Right forelimb (tissue), 1 donor: ENCODE results near the gene PTPRZ1.

Experiments
- DNase-seq: peaks from one replicate; pipeline ENCODE4 v3.0.0-alpha.2; 2018

The PTPRZ1 gene

GRCh38 chr7:121901026-121901425 lies 28.1 kb downstream of the PTPRZ1 start:
- DNase-seq: no peak

GRCh38 chr7:121904120-121904519 lies 31.2 kb downstream of the PTPRZ1 start:
- DNase-seq: no peak

GRCh38 chr7:121908042-121908441 lies 35.1 kb downstream of the PTPRZ1 start:
- no peak for DNase-seq

- no peak for DNase-seq
These were observed 36.9 kb downstream of the PTPRZ1 start for GRCh38 chr7:121909716-121910345.

- no peak for DNase-seq
These were observed 41.1 kb downstream of the PTPRZ1 start for GRCh38 chr7:121913947-121914675.

GRCh38 chr7:121914676-121915279 lies 41.8 kb downstream of the PTPRZ1 start:
- DNase-seq: no peak

- DNase-seq: no peak
These were observed 43.2 kb downstream of the PTPRZ1 start for GRCh38 chr7:121916211-121916610.

GRCh38 chr7:121919986-121920385 lies 47.0 kb downstream of the PTPRZ1 start:
- no peak for DNase-seq

- DNase-seq: no peak
These were observed 51.6 kb downstream of the PTPRZ1 start for GRCh38 chr7:121924269-121925186.

GRCh38 chr7:121931149-121931902 lies 58.4 kb downstream of the PTPRZ1 start:
- DNase-seq: no peak

- no peak for DNase-seq
These were observed 59.8 kb downstream of the PTPRZ1 start for GRCh38 chr7:121932768-121933167.

- DNase-seq: no peak
These were observed 64.1 kb downstream of the PTPRZ1 start for GRCh38 chr7:121936951-121937623.

GRCh38 chr7:121938429-121938996 lies 65.6 kb downstream of the PTPRZ1 start:
- no peak for DNase-seq

GRCh38 chr7:121940918-121941317 lies 68.0 kb downstream of the PTPRZ1 start:
- DNase-seq: no peak

- no peak for DNase-seq
These were observed 68.9 kb downstream of the PTPRZ1 start for GRCh38 chr7:121941830-121942229.

GRCh38 chr7:121945066-121945465 lies 72.1 kb downstream of the PTPRZ1 start:
- DNase-seq: no peak

GRCh38 chr7:121945480-121946236 lies 72.7 kb downstream of the PTPRZ1 start:
- DNase-seq: no peak

- no peak for DNase-seq
These were observed 80.2 kb downstream of the PTPRZ1 start for GRCh38 chr7:121953164-121953563.

GRCh38 chr7:121953601-121954000 lies 80.6 kb downstream of the PTPRZ1 start:
- no peak for DNase-seq

- no peak for DNase-seq
These were observed 81.8 kb downstream of the PTPRZ1 start for GRCh38 chr7:121954803-121955202.

- DNase-seq: no peak
These were observed 84.7 kb downstream of the PTPRZ1 start for GRCh38 chr7:121957626-121958025.
